PC-3 (cell line): Measurements from ENCODE around the gene MLC1. TPM values are rescaled to one million over a fixed set of nuclear protein-coding genes. Genes with fewer than 3 reads are reported as not detected.

Experiments used
- ATAC-seq: fragments of 200-7000 bp; cut with Tn5 transposase; 2 replicates; pipeline ENCODE4 v1.9.1; 2020; ENCODE audit warnings: mild to moderate bottlenecking, moderate library complexity
- BruUV-seq: library from RNA; stranded (reverse); fragments of 400-500 nt; replicated peaks from 2 replicates; lab custom pipeline; 2021; lab: Mats Ljungman, UMichigan
- CTCF ChIA-PET: fragments of 300-600 bp; sonication (Branson Sonifier 250); formaldehyde crosslinking; loops from one replicate; lab custom pipeline; 2022; ENCODE audit warnings: antibody characterized with exemption; lab: Charles Lee
- POLR2A ChIA-PET: fragments of 300-600 bp; sonication (Branson Sonifier 250); formaldehyde crosslinking; loops from one replicate; lab custom pipeline; 2022; ENCODE audit warnings: antibody characterized with exemption; ENCODE audit not compliant: unreplicated experiment; lab: Charles Lee
- DNase-seq: peaks from one replicate; pipeline ENCODE4 v3.0.0-alpha.2; 2015
- H2AFZ ChIP-seq: fragments of 300-600 bp; sonication (generic); 2 replicates; pipeline ENCODE4 v1.6.0; 2016; ENCODE audit warnings: antibody characterized with exemption, low read length
- H3F3A ChIP-seq: fragments of 300-600 bp; sonication (generic); one replicate; pipeline ENCODE4 v1.6.0; 2017; ENCODE audit warnings: antibody characterized with exemption, low read length, control low read depth, mild to moderate bottlenecking; ENCODE audit not compliant: unreplicated experiment
- H3K27ac ChIP-seq: fragments of 300-600 bp; sonication (generic); 2 replicates; pipeline ENCODE4 v1.5.1; 2016; ENCODE audit warnings: mild to moderate bottlenecking, low read length
- H3K27me3 ChIP-seq: fragments of 300-600 bp; sonication (generic); 2 replicates; pipeline ENCODE4 v1.6.1; 2016; ENCODE audit warnings: low read length, mixed read lengths
- H3K36me3 ChIP-seq: fragments of 300-600 bp; sonication (generic); 2 replicates; pipeline ENCODE4 v1.6.1; 2016; ENCODE audit warnings: low read depth, mixed run types, low read length, mixed read lengths
- H3K4me1 ChIP-seq: fragments of 300-600 bp; sonication (generic); 2 replicates; pipeline ENCODE4 v1.5.1; 2016; ENCODE audit warnings: low read length; ENCODE audit not compliant: insufficient read depth
- H3K4me2 ChIP-seq: fragments of 300-600 bp; sonication (generic); 2 replicates; pipeline ENCODE4 v1.6.0; 2016; ENCODE audit warnings: low read length
- H3K4me3 ChIP-seq: fragments of 300-600 bp; sonication (generic); 2 replicates; pipeline ENCODE4 v1.5.1; 2016; ENCODE audit warnings: mild to moderate bottlenecking, low read length, mixed read lengths
- H3K79me2 ChIP-seq: fragments of 300-600 bp; sonication (generic); 2 replicates; pipeline ENCODE4 v1.6.1; 2017; ENCODE audit warnings: low read length, mixed read lengths
- H3K9ac ChIP-seq: fragments of 300-600 bp; sonication (generic); 2 replicates; pipeline ENCODE4 v1.6.0; 2016; ENCODE audit warnings: mild to moderate bottlenecking, low read length
- H3K9me2 ChIP-seq: fragments of 300-600 bp; sonication (generic); replicated peaks from 2 replicates; pipeline ENCODE4 v1.6.1; 2016; ENCODE audit warnings: mixed run types, low read length, mixed read lengths
- H3K9me3 ChIP-seq: fragments of 300-600 bp; sonication (generic); 2 replicates; pipeline ENCODE4 v1.6.1; 2016; ENCODE audit warnings: low read length, mixed read lengths
- H4K20me1 ChIP-seq: fragments of 300-600 bp; sonication (generic); 2 replicates; pipeline ENCODE4 v1.6.1; 2016; ENCODE audit warnings: low read length, mixed read lengths
- CTCF ChIP-seq: fragments of 300-600 bp; sonication (generic); conservative IDR thresholded peaks from 2 replicates; pipeline ENCODE4 v1.5.1; 2017; ENCODE audit warnings: antibody characterized with exemption, low read depth, mild to moderate bottlenecking, low read length
- EZH2 ChIP-seq: fragments of 300-600 bp; sonication (generic); IDR thresholded peaks from one replicate; pipeline ENCODE4 v1.6.1; 2017; ENCODE audit warnings: antibody characterized with exemption, mild to moderate bottlenecking, low read length; ENCODE audit not compliant: unreplicated experiment
- EZH2phosphoT487 ChIP-seq: fragments of 300-600 bp; sonication (generic); IDR thresholded peaks from 2 replicates; pipeline ENCODE4 v1.6.1; 2018; ENCODE audit warnings: mild to moderate bottlenecking, antibody characterized with exemption, low read length, borderline replicate concordance
- intact Hi-C: fragments of 100-400 bp; cut with micrococcal nuclease; formaldehyde crosslinking; loops from 2 replicates; pipeline ENCODE4 v1.9.0; 2023
- total RNA-seq: library from RNA; depleted of rRNA; stranded (reverse); fragments of >200 nt; gene quantifications from 2 replicates; pipeline ENCODE4 v1.2.3, GENCODE V29; 2014

The MLC1 gene
- total RNA-seq, 1 experiment from 2014 or later: 0.62 TPM

GRCh38 chr22:50022171-50022819 lies 62.9 kb downstream of the MLC1 start:
- Histone ChIP-seq H2AFZ (no peak overlapping the region), H3K9me2 (no peaks in the 10 kb centered on the region), H3K9ac (no peak overlapping the region), H3K27ac (no peak overlapping the region), H3K27me3 (no peaks in the 10 kb centered on the region), H3K36me3 (no peaks in the 10 kb centered on the region), H3K4me2 (no peak overlapping the region), H4K20me1 (no peaks in the 10 kb centered on the region), H3K4me3 (no peak overlapping the region), H3K9me3 (no peaks in the 10 kb centered on the region), H3K4me1 (no peaks in the 10 kb centered on the region; the same call in 1 of the 2 replicates), H3K79me2 (no peaks in the 10 kb centered on the region), H3F3A (no peaks in the 10 kb centered on the region)
- no peak for TF ChIP-seq CTCF
- no peak for TF ChIP-seq EZH2
- no peak for TF ChIP-seq EZH2phosphoT487
- POLR2A ChIA-PET: no interaction called here
- intact Hi-C loops: no loop called here
- CTCF ChIA-PET: no interaction called here
- BruUV-seq: no TSS peak
- DNase-seq: no peak
- ATAC-seq: no peak

GRCh38 chr22:50020606-50021005 lies 64.6 kb downstream of the MLC1 start:
- no peaks in the 10 kb centered on the region for H3F3A ChIP-seq
- no peak overlapping the region for H3K27ac ChIP-seq
- no peaks in the 10 kb centered on the region for H3K36me3 ChIP-seq
- ATAC-seq (no peak), DNase-seq (no peak)
- ChIA-PET CTCF (no interaction called here), POLR2A (no interaction called here)
- no peaks in the 10 kb centered on the region for H3K4me1 ChIP-seq
- H3K79me2 ChIP-seq: no peaks in the 10 kb centered on the region
- no peaks in the 10 kb centered on the region for H3K9me2 ChIP-seq
- H2AFZ ChIP-seq: no peak overlapping the region
- TF ChIP-seq CTCF (no peak), EZH2 (no peak), EZH2phosphoT487 (no peak)
- no peak overlapping the region for H3K4me2 ChIP-seq
- no peaks in the 10 kb centered on the region for H3K9me3 ChIP-seq
- no peaks in the 10 kb centered on the region for H3K27me3 ChIP-seq
- BruUV-seq: no TSS peak
- no peak overlapping the region for H3K4me3 ChIP-seq
- no peaks in the 10 kb centered on the region for H4K20me1 ChIP-seq
- intact Hi-C loops: no loop called here
- H3K9ac ChIP-seq: no peak overlapping the region

GRCh38 chr22:50019316-50019715 lies 65.9 kb downstream of the MLC1 start:
- ChIA-PET POLR2A (no interaction called here), CTCF (no interaction called here)
- ATAC-seq: no peak
- Histone ChIP-seq H4K20me1 (no peaks in the 10 kb centered on the region), H3F3A (no peaks in the 10 kb centered on the region), H3K27me3 (no peaks in the 10 kb centered on the region), H3K4me3 (no peak overlapping the region), H3K36me3 (no peaks in the 10 kb centered on the region), H3K4me1 (no peaks in the 10 kb centered on the region), H3K4me2 (no peak overlapping the region), H2AFZ (no peak overlapping the region), H3K79me2 (no peaks in the 10 kb centered on the region), H3K9me2 (no peaks in the 10 kb centered on the region), H3K9ac (no peak overlapping the region), H3K9me3 (no peaks in the 10 kb centered on the region), H3K27ac (no peak overlapping the region)
- BruUV-seq: no TSS peak
- no peak for DNase-seq
- TF ChIP-seq EZH2 (no peak), EZH2phosphoT487 (no peak), CTCF (no peak)
- intact Hi-C loops: no loop called here
